ENCODE data around the gene GNA14. TPM values are rescaled to one million over a fixed set of nuclear protein-coding genes. Genes with fewer than 3 reads are reported as not detected.

GNA14 gene
- total and polyA plus RNA-seq, 12 donors: 0.75 to 4.8 (median 1.7) TPM

- 62 to 64% methylated on average over 2 of the region's 2 CpGs for WGBS, 2 donors
- ATAC-seq: no peak
- Histone ChIP-seq H3K36me3 (no peaks in the 10 kb centered on the region), H3K9me3 (no peaks in the 10 kb centered on the region), H3K27ac (no peak overlapping the region), H3K27me3 (peaks cover 0 to 4% (median 0%) of the 10 kb centered on the region in 7 donors), H3K4me1 (peaks cover 0 to 16% (median 0%) of the 10 kb centered on the region in 9 donors), H3K4me3 (no peak overlapping the region)
- intact Hi-C loops (cut with DNase I): loop anchor here in 5 of 10 donors (5.0 to 10.0 kb wide), 4 partner anchors 315 to 692 kb away; partner anchors contain the start of gene GNAQ (in 2 of the 5)
- no peak for DNase-seq
- no peak for TF ChIP-seq CTCF (IDR thresholded peaks at IDR 0.05)
These were observed 218.2 kb downstream of the GNA14 start for GRCh38 chr9:77429928-77430327.

- H3K36me3 ChIP-seq: peaks cover 0 to 3% (median 0%) of the 10 kb centered on the region in 9 donors
- DNase-seq: no peak
- no peak overlapping the region for H3K27ac ChIP-seq
- ATAC-seq: peak in 2 of 8 donors; percentile 12 to 42
- H3K4me1 ChIP-seq: peaks cover 0 to 15% (median 0%) of the 10 kb centered on the region in 9 donors
- no peak for TF ChIP-seq CTCF (IDR thresholded peaks at IDR 0.05)
- intact Hi-C loops (cut with DNase I): no loop called here
- 51 to 61% methylated on average over 7 of the region's 7 CpGs for WGBS, 2 donors
- no peaks in the 10 kb centered on the region for H3K27me3 ChIP-seq
- H3K9me3 ChIP-seq: no peaks in the 10 kb centered on the region
- H3K4me3 ChIP-seq: no peak overlapping the region
These were observed 220.7 kb downstream of the GNA14 start for GRCh38 chr9:77427256-77427927.

DNA sequence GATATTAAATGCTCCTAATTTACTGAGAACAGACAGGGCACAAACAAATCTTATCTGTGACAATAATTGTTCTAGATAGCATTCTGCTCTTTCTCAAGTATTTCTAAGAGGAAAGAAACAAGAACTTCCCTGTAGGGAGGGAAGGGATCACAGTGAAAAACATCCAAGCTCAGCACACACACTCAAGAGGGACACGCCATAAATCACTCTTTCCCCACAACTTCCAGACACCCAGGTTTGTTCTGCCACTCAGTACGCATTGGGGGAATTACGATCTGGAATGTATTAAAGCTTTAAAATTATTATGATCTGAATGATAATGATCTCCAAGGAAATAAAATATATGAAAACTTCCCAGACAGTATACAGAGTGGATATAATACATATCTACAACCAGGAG is 221.4 kb downstream of the GNA14 start:
- ATAC-seq: no peak
- WGBS, 2 donors: 58 to 80% methylated on average over 3 of the region's 3 CpGs
- H3K27me3 ChIP-seq: no peaks in the 10 kb centered on the region
- TF ChIP-seq CTCF (IDR thresholded peaks at IDR 0.05): no peak
- peaks cover 0 to 3% (median 0%) of the 10 kb centered on the region in 9 donors for H3K36me3 ChIP-seq
- H3K27ac ChIP-seq: no peak overlapping the region
- H3K9me3 ChIP-seq: no peaks in the 10 kb centered on the region
- H3K4me1 ChIP-seq: peaks cover 0 to 15% (median 0%) of the 10 kb centered on the region in 9 donors
- H3K4me3 ChIP-seq: no peak overlapping the region
- intact Hi-C loops (cut with DNase I): no loop called here
- DNase-seq: no peak

DNA sequence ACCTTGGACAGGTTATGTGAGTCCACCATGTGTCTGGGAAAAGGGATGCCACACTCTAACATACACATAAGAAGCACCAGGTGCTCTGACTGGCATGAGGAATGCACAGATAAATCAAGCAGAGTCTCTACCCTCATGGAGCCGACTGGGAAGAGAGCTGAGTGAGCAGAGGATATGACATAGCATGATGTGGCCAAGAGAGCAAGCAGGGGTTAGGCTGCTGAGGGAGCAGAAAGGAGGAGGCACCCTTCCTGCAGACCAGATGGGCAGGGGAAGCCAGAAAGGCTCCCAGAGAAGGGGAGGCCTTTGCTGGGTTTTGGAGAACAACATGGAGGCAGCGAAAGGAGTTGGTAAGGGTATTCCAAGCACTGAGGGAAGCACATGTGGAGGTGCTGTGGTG is 223.1 kb downstream of the GNA14 start:
- peaks cover 0 to 3% (median 0%) of the 10 kb centered on the region in 9 donors for H3K36me3 ChIP-seq
- DNase-seq (no peak), ATAC-seq (no peak)
- no peak for TF ChIP-seq CTCF (IDR thresholded peaks at IDR 0.05)
- intact Hi-C loops (cut with DNase I): no loop called here
- H3K27ac ChIP-seq: no peak overlapping the region
- no peaks in the 10 kb centered on the region for H3K27me3 ChIP-seq
- no peaks in the 10 kb centered on the region for H3K9me3 ChIP-seq
- H3K4me3 ChIP-seq: no peak overlapping the region
- 89 to 91% methylated on average over 2 of the region's 2 CpGs for WGBS, 2 donors
- peaks cover 0 to 21% (median 0%) of the 10 kb centered on the region in 9 donors for H3K4me1 ChIP-seq
